Fibroblast of lung (primary cell): ENCODE data around the gene BTRC. TPM values are rescaled to one million over a fixed set of nuclear protein-coding genes. Genes with fewer than 3 reads are reported as not detected.
"Not testable (repeated sequence)": the region's sequence is repeated elsewhere in the genome, so short reads cannot be mapped to it uniquely, and the experiment has no call there.

Experiments
- DNase-seq, 2 donors: peaks; one replicate each; pipeline versions ENCODE4 v3.0.0 to v3.0.0-alpha.2; 2010; ENCODE audit warnings: low read depth in 2 of 2
- H2AFZ ChIP-seq: 2 replicates; pipeline ENCODE4 v1.5.1; 2012; ENCODE audit warnings: low read length, control low read depth, inconsistent platforms
- H3K27ac ChIP-seq: 2 replicates; pipeline ENCODE4 v1.5.1; 2011; ENCODE audit warnings: low read length, control low read depth; ENCODE audit not compliant: insufficient read depth
- H3K27me3 ChIP-seq: 2 replicates; pipeline ENCODE4 v1.5.1; 2011; ENCODE audit warnings: mild to moderate bottlenecking, low read length; ENCODE audit not compliant: control insufficient read depth, insufficient read depth
- H3K36me3 ChIP-seq: 2 replicates; pipeline ENCODE4 v1.5.1; 2011; ENCODE audit warnings: low read length; ENCODE audit not compliant: control insufficient read depth, insufficient read depth
- H3K4me1 ChIP-seq: 2 replicates; pipeline ENCODE4 v1.5.1; 2011; ENCODE audit warnings: low read length; ENCODE audit not compliant: control insufficient read depth, insufficient read depth; ENCODE audit errors: extremely low read depth
- H3K4me2 ChIP-seq: 2 replicates; pipeline ENCODE4 v1.5.1; 2011; ENCODE audit warnings: low read length, control low read depth; ENCODE audit not compliant: insufficient read depth; ENCODE audit errors: extremely low read depth
- H3K4me3 ChIP-seq, 4 experiments: fragments of 200-600 bp in 1 of 4; sonication (generic) in 1 of 4; replicated peaks in 1 of 4; 2 replicates each; pipeline ENCODE4 v1.5.1; 2011 to 2016; ENCODE audit warnings: low read length in 4 of 4, low read depth in 3 of 4, mild to moderate bottlenecking in 3 of 4, control low read depth in 2 of 4, inconsistent platforms in 1 of 4, mixed read lengths in 1 of 4; ENCODE audit not compliant: insufficient read depth in 1 of 4; ENCODE audit errors: control extremely low read depth in 1 of 4
- H3K79me2 ChIP-seq: 2 replicates; pipeline ENCODE4 v1.5.1; 2012; ENCODE audit warnings: mild to moderate bottlenecking, low read length, inconsistent platforms; ENCODE audit not compliant: control insufficient read depth, insufficient read depth
- H3K9ac ChIP-seq: 2 replicates; pipeline ENCODE4 v1.5.1; 2011; ENCODE audit warnings: mild to moderate bottlenecking, low read length, control low read depth; ENCODE audit not compliant: insufficient read depth
- H3K9me3 ChIP-seq: 2 replicates; pipeline ENCODE4 v1.5.1; 2012; ENCODE audit warnings: low read depth, low read length; ENCODE audit not compliant: control insufficient read depth, insufficient read depth
- H4K20me1 ChIP-seq: 2 replicates; pipeline ENCODE4 v1.5.1; 2011; ENCODE audit warnings: low read length; ENCODE audit not compliant: control insufficient read depth, insufficient read depth; ENCODE audit errors: extremely low read depth
- EZH2 ChIP-seq: IDR thresholded peaks from 2 replicates; pipeline ENCODE4 v1.5.1; 2012; ENCODE audit warnings: low read length, control low read depth, mild to moderate bottlenecking; ENCODE audit errors: missing control alignments
- polyA plus RNA-seq, 2 donors: library from polyadenylated mRNA; depleted of rRNA in 1 of 2; stranded (reverse) in 1 of 2; unstranded in 1 of 2; fragments of >200 nt; gene quantifications; 2 replicates each; pipeline ENCODE4 v1.2.1, GENCODE V29; 2011 to 2012; ENCODE audit warnings: missing spikeins in 1 of 2
- total RNA-seq: library from RNA; depleted of rRNA; stranded (reverse); fragments of >200 nt; gene quantifications from 2 replicates; pipeline ENCODE4 v1.2.1, GENCODE V29; 2014
- TF ChIP-seq, protein P1 (sequence below), 2 donors: IDR thresholded peaks in 1 of 2; conservative IDR thresholded peaks in 1 of 2; 1 replicate in 1 of 2; 2 replicates in 1 of 2; pipeline ENCODE4 v1.5.1; 2011 to 2012; ENCODE audit warnings: low read length in 2 of 2, control low read depth in 1 of 2, inconsistent platforms in 1 of 2, low read depth in 1 of 2, mild to moderate bottlenecking in 1 of 2

BTRC gene
- total and polyA plus RNA-seq, 2 donors (not counting 1 experiment from before 2014, with no cell fraction given) = 9.2 to 10.9 TPM

DNA sequence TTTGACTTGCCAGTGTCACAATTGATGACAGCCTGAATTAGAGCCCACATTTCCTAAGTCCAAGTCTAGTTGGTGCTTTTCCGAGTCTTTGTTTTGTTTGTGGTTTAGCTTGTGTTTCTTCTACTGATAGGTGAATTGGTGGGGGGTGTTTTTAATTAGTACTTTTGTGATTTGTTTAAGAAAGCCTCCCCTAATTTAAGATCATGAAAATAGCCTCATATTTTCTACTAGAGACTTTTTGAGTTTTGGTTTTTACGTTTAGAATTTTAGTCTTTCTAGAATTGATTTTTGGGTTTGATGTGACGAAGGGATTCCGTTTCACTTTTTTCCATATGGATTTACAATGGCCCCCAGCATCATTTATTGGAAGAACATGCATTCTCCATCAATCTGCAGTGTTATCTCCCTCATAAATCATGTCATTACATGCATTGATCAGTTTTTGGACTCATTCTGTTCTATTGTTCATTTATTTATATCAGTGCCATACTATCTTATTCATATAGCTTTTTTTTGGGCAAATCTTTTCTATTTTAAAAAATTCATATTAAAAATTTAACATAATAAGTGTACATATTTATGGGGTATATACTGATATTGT, 32.8 kb downstream of the BTRC start:
- no peaks in the 10 kb centered on the region for H3K9me3 ChIP-seq
- TF ChIP-seq, protein P1, sequence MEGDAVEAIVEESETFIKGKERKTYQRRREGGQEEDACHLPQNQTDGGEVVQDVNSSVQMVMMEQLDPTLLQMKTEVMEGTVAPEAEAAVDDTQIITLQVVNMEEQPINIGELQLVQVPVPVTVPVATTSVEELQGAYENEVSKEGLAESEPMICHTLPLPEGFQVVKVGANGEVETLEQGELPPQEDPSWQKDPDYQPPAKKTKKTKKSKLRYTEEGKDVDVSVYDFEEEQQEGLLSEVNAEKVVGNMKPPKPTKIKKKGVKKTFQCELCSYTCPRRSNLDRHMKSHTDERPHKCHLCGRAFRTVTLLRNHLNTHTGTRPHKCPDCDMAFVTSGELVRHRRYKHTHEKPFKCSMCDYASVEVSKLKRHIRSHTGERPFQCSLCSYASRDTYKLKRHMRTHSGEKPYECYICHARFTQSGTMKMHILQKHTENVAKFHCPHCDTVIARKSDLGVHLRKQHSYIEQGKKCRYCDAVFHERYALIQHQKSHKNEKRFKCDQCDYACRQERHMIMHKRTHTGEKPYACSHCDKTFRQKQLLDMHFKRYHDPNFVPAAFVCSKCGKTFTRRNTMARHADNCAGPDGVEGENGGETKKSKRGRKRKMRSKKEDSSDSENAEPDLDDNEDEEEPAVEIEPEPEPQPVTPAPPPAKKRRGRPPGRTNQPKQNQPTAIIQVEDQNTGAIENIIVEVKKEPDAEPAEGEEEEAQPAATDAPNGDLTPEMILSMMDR (conservative IDR thresholded peaks at IDR 0.05 in 1 of 2, IDR thresholded peaks at IDR 0.05 in 1 of 2; ENCODE audit: low read depth in 1 of 2, low read length in 2 of 2) = no peak
- TF ChIP-seq EZH2 = no peak
- no peaks in the 10 kb centered on the region for H4K20me1 ChIP-seq
- no peaks in the 10 kb centered on the region for H3K79me2 ChIP-seq
- no peak for DNase-seq
- H3K4me2 ChIP-seq = no peak overlapping the region
- H2AFZ ChIP-seq = no peak overlapping the region
- no peak overlapping the region for H3K4me3 ChIP-seq
- no peak overlapping the region for H3K27ac ChIP-seq
- H3K9ac ChIP-seq = no peak overlapping the region
- H3K4me1 ChIP-seq = no peaks in the 10 kb centered on the region
- H3K36me3 ChIP-seq = no peaks in the 10 kb centered on the region
- H3K27me3 ChIP-seq = no peaks in the 10 kb centered on the region

DNA sequence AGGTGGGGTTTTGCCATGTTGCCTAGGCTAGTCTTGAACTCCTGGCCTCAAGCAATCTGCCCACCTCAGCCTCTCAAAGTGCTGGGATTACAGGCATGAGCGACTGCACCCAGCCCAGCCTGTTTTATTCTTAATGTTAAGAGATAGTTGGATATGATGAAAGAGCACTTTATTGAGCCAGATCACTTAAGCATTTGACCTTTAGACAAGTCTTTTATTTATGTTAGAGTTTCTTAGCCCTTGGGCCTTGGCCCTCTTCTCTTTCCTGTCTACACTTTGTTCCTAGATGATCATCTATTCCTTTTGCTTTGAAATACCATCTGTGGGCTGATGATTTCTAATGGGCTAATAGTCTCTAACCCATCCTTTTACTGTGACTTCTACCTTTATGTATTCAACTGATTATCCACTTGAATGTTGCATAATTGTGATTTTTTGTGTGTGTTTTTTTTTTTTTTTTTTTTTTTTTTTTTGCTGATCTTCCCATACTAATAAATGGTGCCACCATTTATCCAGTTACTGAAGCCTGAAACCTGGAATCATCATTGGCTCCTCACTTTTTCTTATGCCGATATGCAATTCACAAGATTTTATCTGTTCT, 34.8 kb downstream of the BTRC start:
- no peak overlapping the region for H2AFZ ChIP-seq
- no peaks in the 10 kb centered on the region for H3K4me1 ChIP-seq
- no peaks in the 10 kb centered on the region for H3K9me3 ChIP-seq
- peak in 1 of 2 donors; percentile 32 for DNase-seq
- H3K79me2 ChIP-seq = no peaks in the 10 kb centered on the region
- H3K27me3 ChIP-seq = no peaks in the 10 kb centered on the region
- H3K27ac ChIP-seq = no peak overlapping the region
- no peaks in the 10 kb centered on the region for H3K36me3 ChIP-seq
- H4K20me1 ChIP-seq = no peaks in the 10 kb centered on the region
- TF ChIP-seq EZH2 = no peak
- TF ChIP-seq, protein P1 (conservative IDR thresholded peaks at IDR 0.05 in 1 of 2, IDR thresholded peaks at IDR 0.05 in 1 of 2; ENCODE audit: low read depth in 1 of 2, low read length in 2 of 2) = no peak
- H3K4me3 ChIP-seq = no peak overlapping the region
- H3K9ac ChIP-seq = no peak overlapping the region
- no peak overlapping the region for H3K4me2 ChIP-seq

DNA sequence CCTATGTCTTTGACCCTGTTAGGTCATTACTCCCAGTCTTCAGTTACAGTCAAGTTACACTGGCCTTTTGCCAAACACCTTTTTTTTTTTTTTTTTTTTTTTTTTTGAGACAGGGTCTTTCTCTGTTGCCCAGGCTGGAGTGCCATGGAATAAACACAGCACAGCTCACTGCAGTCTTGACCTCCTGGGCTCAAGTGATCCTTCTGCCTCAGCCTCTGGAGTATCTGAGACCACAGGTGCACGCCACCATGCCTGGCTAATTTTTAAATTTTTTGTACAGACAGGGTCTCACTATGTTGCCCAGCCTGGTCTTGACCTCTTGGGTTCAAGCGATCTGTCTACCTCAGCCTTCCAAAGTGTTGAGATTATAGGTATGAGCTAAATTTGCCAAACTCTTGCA, 35.6 kb downstream of the BTRC start:
- not testable (repeated sequence) for H3K4me1 ChIP-seq, H3K4me2 ChIP-seq, DNase-seq, H3K36me3 ChIP-seq, H3K9ac ChIP-seq, H3K27me3 ChIP-seq, H3K4me3 ChIP-seq, H3K9me3 ChIP-seq, H3K79me2 ChIP-seq, H2AFZ ChIP-seq, H3K27ac ChIP-seq, H4K20me1 ChIP-seq
